GM19395 (cell line): ENCODE data around the gene PFN3.
A peak's percentile ranks its signal among the peaks of the same experiment; 100 is the strongest.
"Not testable (repeated sequence)": the region's sequence is repeated elsewhere in the genome, so short reads cannot be mapped to it uniquely, and the experiment has no call there.

ENCODE experiments used
- ATAC-seq: cut with Tn5 transposase; IDR thresholded peaks from one replicate; pipeline ENCODE4 v1.9.1; 2021; ENCODE audit warnings: mild to moderate bottlenecking, moderate library complexity; ENCODE audit not compliant: unreplicated experiment

PFN3 gene

DNA sequence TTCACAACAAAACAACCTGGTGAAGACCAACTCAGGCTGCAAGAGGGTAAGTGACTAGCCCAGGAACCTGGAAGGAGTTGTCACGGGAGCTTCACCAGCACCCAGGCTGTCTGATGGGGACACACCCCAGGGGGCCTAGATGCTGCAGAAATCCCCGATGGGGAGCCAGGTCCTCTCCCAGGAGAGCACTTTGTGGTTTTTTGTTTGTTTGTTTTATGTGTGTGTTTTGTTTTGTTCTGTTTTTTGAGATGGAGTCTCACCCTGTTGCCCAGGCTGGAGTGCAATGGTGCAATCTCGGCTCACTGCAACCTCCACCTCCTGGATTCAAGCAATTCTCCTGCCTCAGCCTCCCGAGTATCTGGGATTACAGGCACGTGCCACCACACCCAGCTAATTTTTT, 24.9 kb downstream of the PFN3 start:
- not testable (repeated sequence) for ATAC-seq

GRCh38 chr5:177374211-177374610, 26.2 kb downstream of the PFN3 start:
- ATAC-seq, result no peak

GRCh38 chr5:177373806-177374205, 26.7 kb downstream of the PFN3 start:
- ATAC-seq, result no peak

DNA sequence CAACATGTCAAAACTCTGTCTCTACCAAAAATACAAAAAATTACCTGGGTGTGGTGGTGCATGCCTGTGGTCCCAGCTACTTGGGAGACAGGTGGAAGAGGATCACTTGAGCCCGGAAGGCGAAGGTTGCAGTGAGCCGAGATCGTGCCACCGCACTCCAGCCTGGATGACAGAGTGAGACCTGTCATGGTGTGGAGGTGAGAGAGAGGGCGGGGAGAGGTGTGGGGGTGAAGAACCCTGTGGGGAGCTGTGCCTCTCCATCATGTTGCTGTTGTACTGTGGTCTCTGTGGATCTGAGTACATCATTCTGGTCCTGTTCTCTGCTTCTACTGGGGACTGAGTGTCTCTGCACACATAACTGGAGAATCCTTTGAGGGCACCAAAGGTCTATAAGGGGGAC, 27.6 kb downstream of the PFN3 start:
- ATAC-seq, result no peak

DNA sequence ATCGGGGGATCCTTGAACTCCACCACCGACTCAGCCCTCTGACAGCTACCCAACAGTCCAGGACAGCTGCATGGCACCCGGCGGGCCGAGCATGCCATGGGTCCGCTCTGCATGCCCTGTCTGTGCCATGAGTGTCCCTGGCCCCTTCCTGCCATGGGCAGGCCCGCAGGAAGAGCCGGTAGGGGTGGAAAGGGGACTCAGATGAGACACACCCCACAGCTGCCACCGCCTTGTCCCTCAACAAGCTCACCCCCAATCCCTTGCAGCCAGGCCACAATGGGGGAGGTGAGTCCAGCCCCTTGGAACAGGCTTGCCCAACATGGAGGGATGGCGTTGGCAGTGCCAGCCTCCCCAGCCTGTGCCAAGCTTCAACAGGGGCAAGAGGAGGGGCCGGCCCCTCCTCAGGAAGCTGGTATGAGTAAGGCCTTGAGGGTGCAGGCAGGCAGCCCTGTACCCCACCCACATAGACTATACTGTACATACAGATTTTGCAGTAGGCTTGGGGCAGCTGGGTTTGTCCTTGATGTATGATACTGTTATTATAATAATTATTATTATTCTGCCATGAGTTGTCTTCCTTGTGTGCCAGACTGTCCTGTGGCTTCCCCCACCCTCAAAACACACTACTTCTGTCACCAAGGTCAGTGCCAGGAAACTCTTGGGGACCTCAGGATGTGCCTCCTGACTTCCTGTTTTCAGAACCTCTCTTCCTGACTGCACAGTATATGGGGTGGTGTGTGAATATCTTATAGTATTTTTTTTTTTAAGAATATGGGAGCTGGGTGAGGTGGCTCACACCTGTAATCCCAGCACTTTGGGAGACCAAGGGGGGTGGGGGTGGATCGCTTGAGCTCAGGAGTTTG, 28.2 kb downstream of the PFN3 start:
- ATAC-seq, result no peak

- no peak for ATAC-seq
Observed at GRCh38 chr5:177371120-177372033, 29.1 kb downstream of the PFN3 start.

DNA sequence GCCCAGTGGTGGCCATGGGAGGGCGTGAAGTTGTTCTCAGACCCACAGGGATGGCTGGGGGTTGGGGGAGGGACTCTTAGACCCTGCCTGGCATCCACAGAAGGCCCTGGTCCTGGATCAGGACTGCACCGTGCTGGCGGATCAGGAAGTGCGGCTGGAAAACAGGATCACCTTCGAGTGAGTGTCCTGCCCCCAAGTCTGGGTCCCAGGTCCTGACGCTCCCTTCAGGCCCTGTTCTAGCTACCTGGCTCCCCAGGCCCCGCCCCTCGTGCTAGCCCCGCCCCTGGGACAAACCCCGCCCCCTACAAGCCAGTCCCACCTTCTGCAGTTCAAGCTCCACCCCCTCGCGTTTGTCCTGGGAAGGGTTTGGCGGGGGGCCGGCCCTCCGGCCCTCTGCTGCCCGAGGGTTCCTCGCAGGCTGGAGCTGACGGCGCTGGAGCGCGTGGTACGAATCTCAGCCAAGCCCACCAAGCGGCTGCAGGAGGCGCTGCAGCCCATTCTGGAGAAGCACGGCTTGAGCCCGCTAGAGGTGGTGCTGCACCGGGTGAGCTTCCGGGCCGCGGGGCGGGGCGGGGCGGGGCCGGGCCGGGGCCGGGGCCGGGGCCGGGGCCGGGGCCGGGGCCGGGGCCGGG, 29.9 kb downstream of the PFN3 start:
- ATAC-seq, result no peak

DNA sequence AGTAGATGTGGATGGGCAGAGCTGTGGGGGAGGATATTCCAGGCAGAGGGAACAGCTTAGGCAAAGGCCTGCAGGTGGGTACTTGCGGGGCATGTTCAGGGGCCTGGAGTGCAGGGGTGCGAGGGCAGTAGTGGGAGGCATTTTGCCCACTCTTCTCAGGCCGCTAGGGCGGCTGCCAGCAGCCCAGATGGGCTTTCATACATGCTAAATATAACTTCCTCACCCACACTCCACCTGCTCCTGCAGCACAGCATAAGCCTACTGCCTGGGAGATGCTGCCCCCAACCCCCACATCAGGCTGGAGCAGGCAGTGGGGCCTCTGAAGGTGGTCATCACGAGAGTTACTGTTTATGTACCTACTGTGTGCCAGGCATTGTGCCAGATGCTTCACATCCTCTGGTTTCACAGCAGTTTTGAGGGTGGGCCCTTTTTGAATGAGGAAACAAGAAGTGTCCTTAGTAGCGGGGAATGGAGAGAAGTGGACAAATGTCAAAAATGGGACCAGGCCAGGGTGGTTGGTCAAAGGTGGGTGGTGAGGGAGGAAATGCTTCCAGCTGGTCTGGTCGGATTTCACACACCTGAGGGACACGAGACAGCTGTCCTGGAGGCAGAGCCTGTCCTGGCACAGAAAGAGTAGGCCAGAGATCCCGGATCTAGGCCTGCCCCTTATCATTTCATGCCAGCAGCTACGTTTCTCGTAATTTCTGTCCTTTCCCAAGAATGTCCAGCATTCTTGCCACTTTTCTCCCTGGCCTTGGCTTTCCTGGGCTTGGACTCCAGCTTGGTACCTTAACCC, 30.6 kb downstream of the PFN3 start:
- no peak for ATAC-seq

DNA sequence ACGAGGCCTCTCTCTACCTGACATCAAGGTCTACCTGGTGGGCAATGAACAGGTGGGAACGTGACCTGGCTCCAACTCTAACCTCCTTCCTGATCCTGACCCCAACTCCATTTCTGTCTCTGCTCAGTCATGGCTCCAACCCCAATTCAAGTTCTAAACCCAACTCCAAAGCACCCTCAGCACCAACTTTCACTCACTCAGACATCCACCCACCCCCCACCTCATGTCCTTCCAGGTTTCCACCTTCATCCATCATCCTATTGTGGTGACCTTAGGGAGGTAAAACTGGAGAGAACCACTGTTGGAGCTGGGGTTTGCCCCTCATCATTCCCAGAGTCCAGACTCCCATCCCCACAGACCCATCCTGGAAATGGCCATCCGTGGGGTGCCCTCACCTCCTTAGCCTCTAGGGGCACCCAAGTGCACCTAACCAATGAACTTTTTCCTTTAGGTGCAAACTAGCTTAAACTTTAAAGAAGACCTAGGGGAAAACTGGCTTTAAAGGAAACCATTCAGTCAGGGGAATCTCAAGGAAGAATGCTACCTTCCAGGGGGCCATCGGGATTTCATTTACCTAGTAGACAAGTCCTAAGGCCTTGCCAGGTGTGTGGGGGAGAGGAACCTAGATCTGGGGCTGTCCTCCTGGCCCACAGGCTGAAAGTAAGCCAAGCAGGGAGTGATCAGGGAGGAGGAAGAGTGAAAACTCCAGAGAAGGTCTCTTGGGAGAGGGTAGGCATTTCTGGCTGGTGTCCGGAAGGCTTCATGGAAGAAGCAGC, 31.4 kb downstream of the PFN3 start:
- no peak for ATAC-seq

DNA sequence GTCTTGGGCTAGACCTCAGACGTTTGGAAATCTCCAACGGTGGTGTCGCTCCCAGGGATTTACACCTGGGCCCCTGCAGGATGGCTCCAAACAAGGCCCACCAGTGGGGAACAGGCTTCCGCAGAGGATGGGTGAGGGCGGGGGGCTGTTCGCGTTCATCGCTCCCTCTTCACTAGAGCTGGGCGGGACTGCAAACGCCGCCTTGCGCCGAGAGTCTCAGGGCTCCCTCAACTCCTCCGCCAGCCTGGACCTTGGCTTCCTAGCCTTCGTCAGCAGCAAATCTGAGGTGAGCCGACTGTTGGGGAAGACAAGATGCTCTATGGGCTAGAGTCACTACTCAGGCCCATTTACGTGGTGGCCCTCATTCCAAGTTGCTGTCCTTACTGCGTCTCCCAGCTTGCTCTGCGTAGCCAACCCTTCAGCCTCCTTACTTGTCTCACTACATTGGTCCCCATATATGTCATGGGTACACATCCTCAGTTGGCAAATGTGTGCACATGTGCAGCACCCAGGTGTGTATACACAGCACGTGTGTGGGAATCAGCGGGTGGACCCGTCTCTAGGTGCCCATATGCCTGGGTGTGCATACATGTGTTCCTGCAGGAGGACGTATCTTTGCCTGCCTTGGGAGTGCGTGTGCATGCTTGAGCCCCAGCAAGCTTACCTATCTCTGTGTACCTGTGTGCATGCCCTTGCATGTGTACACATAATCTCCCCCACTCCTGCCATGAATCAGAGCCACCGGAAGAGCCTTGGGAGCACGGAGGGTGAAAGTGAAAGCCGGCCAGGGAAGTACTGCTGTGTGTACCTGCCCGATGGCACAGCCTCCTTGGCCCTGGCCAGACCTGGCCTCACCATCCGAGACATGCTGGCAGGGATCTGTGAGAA, 32.2 kb downstream of the PFN3 start:
- ATAC-seq, result no peak

DNA sequence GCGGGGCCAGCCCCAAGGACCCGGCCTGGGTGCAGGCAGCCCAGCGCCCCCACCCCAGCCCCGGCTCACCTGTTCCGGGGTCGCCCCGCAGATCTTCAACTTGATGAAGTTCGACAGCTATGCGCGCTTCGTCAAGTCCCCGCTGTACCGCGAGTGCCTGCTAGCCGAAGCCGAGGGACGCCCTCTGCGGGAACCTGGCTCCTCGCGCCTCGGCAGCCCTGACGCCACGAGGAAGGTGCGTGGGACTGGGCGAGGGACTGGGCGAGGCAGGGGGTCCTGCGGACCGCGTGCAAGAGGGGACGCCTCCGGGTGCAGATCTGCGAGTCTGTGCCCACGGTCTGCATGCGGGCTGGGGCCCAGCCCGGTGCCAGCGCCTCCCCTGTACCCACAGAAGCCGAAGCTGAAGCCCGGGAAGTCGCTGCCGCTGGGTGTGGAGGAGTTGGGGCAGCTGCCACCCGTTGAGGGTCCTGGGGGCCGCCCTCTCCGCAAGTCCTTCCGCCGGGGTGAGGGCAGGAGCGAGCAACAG, 33.1 kb downstream of the PFN3 start:
- ATAC-seq, result no peak

- ATAC-seq, result no peak
Observed at GRCh38 chr5:177366528-177367322, 33.7 kb downstream of the PFN3 start.

DNA sequence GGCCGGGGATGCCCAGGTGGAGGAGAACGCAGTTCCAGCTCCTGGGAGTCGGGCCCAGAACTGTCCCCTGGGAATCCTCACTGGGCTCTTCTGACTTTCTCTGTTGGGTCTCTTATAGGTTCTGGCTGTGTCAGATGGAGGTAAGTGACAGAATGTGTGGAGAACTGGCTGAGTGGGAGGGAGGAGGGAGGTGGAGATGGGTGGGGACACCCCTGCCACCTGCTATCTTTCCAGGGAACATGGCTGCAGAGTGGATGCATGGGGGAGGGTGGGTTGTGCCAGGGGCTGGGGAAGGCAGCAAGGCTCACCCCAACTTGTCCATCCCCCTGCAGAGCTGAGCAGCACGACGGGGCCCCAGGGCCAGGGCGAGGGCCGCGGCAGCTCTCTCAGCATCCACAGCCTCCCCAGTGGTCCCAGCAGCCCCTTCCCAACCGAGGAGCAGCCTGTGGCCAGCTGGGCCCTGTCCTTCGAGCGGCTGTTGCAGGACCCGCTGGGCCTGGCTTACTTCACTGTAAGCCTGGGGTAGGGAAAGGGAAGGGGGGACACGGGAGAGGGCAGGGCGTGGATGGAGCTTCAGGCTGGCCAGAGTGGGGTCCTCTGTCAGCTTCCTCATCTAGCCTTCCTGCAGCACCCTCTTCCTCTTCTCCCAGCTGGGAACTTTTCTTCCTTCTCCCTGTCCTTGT, 34.5 kb downstream of the PFN3 start:
- ATAC-seq, result no peak

DNA sequence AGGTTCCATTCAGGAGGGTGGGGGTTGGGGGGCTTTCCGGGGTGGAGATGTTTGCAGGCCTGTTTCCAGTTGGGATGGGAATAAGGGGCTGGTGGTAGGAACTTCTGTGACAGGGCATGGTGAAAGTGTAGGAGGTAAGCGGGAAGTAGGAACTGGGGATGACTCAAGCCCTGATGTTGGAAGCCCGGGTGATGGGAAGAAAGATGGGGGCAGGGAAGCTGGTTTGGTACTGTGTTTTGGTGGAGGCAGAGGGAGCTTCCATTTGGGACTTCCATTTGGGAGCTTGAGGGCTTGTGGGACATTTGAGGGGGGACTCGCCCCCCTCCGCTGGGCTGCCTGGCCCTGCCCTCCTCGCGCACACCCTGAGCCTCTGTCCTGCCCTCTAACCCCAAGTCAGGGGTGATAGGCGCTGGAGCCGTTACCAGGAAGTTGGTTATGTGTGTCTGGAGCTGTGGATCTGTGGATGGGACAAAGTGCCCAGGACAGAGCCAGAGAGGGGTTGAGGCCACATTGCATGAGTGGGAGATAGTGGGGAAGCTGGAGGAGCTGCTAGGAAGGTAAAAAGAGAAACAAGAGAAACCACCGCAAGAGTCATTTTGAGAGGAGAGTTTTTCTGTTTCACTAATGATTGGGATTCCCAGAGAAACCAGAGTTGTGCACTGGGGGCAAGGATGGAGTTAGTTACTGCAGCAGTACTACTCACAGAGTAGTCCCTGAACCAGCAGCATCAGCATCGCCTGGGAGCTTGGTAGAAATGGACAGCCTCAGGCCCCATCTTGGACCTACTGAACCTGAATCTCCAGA, 36.1 kb downstream of the PFN3 start:
- peak; percentile 48 for ATAC-seq

- ATAC-seq, result no peak
Observed at GRCh38 chr5:177363565-177363964, 36.9 kb downstream of the PFN3 start.
